COLO829 (cell line): Measurements from ENCODE around the gene RYR2.
A peak's percentile ranks its signal among the peaks of the same experiment; 100 is the strongest.
"Not testable (repeated sequence)": the region's sequence is repeated elsewhere in the genome, so short reads cannot be mapped to it uniquely, and the experiment has no call there.

Experiments used
- DNase-seq: peaks from one replicate; pipeline ENCODE4 v3.0.0; 2012; ENCODE audit warnings: low spot score

RYR2 gene

DNA sequence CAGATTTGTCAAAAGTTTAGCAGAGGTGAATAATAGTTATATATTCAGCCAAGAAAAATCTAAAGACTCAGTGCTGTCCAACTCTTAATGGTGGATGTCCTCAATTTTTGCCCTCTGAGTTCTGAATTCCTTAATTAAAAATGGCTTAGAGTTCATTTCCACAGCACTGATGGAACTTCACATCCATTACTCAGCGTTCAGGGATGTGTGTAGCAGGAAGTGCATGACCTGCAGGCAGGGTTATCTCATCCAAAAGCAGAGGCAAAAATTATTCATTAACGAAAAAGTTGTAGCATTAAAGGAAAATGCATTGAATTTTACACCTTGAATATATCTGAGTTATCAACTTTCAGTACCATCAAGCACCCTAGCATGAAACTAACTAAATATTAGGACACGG lies 752.1 kb downstream of the RYR2 start:
- DNase-seq = peak; percentile 16

DNA sequence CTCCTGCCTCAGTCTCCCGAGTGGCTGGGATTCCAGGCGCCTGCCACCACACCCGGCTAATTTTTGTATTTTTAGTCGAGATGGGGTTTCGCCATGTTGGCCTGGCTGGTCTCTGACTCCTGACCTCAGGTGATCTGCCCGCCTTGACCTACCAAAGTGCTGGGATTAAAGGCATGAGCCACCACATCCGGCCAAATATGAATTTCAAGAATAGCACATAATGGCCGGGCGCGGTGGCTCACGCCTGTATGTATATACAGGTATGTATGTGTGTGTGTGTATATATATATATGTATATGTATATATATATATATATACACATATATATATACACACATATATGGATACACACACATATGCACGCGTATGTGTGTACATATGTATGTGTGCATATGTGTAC lies 753.6 kb downstream of the RYR2 start:
- no peak for DNase-seq

DNA sequence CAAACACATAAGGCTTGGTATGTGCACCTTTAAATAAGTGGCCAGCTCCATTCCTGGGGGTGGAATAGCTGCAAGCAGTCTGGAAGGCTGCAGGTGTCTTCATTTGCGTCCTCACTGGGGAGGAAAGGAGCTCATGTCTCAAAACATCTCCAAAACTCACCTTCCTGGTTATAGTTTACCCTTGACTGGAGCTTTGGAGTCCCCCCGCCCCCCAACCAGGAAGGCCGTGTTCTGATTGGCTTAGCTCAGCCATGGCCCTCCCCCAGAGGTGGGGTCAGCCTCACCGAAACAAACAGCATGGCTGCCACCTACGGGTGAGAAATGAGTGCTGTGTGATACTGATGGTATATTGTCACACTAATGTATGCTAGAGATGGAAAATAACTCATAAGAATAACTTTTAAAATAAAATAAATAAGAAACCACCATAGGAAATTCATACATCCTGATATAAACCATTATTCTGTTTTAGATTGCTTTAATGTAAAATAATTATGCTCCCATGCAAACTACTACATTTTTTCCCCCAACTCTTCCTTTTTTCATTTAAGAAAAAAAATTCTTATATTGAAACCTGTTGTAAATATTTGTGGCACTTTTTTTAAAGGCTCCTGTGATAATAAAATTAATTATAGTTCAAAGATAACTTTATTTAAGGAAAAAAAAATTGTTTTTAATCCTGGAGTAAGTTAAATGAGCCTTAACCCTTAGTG lies 757.9 kb downstream of the RYR2 start:
- peak; percentile 88 for DNase-seq

DNA sequence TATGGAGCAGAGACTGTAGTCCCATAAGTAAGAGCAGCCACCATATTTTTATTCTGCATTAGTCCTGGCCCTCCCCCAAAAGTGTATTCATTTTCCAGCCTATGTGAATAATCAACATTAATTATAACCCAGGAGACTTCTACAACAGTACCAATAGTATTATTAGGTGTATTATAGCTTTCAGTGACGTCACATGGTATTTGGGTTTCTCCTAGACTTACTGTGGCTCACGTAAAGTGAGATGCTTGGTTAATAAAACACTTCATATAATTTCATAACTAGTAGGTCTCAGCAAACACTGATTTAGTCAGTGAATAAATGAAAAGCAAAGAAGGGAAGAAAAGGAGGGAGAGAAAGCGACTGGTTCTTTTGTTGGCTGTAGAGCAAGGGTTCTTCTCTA lies 762.5 kb downstream of the RYR2 start:
- no peak for DNase-seq

DNA sequence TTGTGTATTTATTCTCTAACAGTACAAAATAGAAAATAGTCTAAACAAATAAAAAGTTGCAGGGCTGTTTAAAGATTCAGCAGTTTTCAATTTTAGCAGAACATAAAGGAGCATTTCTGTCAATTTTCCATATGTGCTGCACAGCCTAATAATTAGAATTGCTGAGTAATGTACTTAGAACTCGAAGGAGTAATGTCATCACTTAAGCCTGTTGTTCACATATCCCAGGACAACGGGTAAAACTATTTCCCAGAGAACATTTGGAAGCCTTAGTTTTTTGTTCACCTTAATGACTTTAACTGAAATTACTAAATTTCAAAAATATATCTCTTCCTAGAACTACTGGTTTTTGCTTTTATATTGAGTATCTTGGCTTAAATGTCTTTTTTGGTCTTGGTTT lies 767.1 kb downstream of the RYR2 start:
- no peak for DNase-seq

DNA sequence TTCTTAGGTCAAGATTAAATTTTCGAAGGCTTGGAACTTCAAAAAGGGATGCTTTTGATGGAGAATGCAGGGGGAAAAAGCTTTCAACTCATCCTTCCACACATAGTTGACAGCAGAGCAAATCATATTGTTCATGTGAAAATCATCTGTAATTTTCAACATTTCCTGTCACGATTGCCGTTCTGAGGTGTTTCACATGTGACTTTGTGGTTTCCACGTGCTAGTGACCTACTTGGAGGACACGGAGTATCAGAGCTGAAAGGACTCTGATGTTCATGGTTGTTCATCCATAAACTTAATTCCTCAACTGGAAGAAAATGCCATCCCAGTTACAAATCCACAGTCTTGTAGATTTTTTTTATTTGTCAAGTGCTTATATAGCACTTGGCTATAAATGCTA lies 769.6 kb downstream of the RYR2 start:
- DNase-seq = no peak

DNA sequence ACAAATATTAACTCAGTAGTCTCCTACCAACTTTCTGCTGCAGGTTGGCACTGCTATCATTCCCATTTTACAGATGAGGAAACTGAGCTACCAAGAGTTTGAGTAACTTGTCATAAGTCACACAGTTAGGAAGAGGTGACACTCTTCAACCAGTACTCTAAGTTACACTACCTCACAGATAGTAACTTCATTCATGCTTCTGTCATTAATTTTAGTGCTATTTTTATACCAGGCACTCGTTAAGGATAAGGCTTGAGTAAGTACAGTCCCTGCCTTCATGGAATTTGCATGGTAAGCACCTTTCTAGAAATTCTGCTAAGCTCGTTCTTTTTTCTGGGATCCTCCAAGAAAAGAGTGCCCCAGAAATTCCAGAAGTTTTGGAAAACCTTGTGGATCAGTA lies 770.1 kb downstream of the RYR2 start:
- DNase-seq = no peak

DNA sequence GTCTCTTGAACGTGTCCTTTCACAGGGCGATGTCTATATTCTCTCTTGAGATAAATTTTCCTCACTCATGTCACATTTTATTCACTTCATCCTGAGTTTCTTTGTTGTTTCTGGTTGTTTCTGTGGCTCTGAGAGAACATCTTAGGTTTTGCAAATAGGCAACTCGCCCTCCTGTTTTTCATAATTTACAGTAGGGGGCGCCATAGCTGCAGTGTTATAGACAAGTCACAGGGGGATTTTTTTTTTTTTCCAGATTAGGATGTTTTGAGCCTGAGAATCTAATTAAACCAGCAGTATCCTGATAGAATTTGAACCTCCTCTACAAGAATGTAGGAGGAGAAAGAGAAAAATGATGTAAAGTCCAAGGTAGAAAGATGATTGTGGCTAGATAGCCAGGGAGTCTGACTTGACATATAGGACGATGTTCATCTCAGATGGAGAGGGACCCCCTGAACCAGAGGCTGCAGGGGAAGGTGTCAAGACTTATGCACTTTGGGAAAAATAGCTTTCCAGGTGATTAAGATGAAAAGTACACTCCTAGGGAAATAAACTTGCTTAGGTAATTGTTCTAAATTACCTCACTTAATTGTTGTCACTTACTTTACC lies 772.4 kb downstream of the RYR2 start:
- DNase-seq = no peak

DNA sequence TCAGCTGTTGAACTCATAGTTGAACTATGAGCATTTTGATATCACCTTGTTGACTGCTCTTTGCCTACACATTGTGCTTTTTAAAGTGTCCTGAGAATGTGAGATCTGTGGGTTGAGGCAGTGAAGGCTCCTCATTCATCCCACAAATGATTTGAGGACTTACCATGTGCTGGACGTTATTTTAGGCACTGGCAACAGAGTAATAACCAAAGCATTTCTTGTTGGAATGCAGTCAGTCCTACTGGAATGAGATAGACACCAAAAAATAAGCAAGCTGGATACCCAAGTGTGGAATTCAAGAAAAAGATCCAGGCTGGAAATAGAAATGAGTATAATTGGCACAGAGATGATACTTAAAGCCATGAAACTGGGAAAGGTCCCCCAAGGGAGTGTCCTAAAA lies 775.3 kb downstream of the RYR2 start:
- no peak for DNase-seq

DNA sequence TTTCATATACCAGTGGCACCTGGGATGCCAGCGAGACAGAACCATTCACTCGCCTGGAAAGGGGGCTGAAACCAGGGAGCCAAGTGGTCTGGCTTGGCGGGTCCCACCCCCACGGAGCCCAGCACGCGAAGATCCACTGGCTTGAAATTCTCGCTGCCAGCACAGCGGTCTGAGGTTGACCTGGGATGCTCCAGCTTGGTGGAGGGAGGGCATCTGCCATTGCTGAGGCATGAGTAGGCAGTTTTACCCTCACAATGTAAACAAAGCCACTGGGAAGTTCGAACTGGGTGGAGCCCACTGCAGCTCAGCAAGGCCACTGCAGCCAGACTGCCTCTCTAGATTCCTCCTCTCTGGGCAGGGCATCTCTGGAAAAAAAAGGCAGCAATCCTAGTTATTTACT lies 778.6 kb downstream of the RYR2 start:
- not testable (repeated sequence) for DNase-seq

DNA sequence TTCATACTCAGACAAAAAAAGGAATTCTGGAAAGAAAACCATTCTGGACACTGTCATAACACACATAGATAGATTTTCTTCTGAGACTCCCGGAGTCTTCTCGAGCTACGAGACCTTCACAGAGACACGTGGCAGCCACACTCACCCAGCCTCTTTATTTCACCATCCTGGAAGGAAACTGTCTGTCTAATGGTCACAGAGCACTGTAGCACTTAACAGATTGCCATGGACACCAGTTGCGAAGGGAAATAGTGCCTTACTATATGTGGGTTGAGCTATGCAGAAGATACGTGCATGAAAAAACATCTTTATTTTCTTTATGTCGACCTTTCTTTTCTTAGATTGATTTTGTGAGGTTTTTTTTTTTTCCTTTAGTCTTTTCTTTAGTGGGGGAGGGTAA lies 790.9 kb downstream of the RYR2 start:
- DNase-seq = no peak

DNA sequence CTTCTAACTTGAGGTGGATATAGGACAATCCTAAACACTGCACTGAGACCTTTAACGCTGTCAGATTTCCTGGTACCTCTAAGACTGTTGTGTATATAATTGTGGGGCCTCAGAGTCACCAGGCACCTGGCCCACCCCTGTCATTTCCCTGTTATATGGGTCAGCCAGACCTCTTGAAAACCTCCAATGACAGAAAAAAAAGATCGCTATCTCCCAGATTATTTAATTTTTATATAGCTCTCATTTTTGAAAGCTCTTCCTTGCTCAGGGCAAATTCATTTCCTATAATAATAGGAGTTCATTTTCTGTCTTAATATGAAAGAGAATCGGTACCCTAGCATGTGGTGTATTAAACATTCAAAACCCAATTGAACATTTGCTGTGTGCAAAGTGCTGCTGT lies 792.1 kb downstream of the RYR2 start:
- no peak for DNase-seq

DNA sequence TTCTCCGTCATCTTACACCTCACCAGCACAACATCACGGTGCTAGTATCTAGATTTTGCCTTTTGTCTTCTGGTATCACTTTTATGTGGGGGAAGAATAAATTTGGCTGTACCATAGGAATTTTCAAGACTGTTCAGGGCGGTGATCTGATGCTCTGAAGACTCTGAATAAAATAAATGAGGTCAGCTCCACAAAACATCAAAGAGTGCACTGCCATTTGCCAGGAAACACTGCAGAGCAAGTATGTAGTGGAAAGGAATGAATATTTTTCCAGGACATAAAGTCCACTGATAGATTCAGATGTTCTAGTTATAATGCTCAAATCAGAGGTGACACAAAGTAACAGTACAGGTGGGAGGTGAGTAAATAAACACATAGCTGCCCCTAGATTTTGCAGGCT lies 792.5 kb downstream of the RYR2 start:
- no peak for DNase-seq

DNA sequence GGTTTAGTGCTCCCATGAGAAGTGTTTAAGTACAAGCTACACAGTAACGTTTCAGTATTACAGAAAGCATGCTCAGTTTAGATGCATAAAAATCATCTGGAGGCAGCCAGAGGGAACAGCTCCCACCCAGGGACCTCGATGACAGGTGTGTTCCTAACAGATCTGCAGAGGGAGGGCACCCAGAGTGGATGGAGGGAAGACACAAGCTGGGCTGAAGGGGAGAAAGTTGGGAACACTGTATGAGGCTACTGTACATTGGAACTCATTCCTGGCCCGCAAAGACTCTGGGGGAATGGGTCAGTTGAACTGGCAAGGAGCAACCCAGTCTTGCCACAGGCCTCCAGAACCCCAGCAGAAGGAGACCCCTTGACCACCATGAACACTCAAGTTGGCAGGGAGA lies 796.3 kb downstream of the RYR2 start:
- no peak for DNase-seq

DNA sequence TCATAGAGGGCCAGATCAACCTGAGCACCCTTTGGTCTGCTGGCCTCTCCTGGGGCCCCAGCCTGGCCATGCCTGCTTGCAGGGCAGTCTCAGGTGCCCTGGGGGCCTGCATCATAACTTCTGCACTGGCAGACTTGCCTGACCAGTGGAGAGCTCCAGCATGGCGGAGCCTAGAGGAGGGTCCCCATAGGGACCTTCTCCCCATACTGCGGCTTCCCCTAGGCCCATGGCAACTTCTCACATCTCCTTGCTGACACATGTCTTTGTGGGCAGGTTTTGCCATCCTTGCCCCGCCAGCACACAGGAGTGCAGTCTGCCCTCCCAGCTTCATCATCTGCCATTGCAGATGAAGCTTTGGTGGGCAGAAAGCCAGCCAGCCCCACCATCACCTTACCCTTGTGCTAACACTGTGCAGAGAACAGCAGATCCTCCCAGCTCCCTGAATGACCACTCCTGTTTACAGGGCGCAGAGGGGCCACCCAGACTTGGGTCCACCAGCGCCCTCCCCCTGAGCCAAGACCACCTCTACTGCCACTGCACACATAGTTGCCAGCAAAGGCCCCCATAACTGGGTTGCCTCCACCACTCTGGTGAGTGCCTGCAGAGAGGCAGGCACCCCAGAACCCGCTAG lies 797.0 kb downstream of the RYR2 start:
- DNase-seq = no peak

DNA sequence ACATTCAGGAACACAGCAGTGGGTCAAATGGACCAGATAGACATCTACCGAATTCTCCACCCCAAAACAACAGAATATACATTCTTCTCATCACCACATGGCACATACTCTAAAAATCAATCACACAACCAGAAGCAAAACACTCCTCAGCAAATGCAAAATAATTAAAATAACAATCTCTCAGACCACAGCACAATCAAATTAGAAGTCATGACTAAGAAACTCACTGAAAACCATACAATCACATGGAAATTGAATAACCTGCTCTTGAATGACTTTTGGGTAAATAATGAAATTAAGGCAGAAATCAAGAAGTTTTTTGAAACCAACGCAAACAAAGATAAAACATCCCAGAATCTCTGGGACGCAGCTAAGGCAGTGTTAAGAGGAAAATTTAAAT lies 799.5 kb downstream of the RYR2 start:
- no peak for DNase-seq

DNA sequence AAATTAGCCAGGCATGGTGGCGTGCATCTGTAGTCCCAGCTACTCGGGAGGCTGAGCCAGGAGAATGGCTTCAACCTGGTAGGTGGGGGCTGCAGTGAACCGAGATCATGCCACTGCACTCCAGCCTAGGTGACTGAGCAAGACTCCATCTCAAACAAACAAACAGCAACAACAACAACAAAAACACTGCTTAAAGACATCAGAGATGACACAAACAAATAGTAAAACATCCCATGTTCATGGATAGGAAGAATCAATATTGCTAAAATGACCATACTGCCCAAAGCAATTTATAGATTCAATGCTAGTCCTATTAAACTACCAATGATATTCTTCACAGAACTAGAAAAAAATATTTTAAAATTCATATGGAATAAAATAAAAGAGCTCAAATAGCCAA lies 801.5 kb downstream of the RYR2 start:
- not testable (repeated sequence) for DNase-seq

DNA sequence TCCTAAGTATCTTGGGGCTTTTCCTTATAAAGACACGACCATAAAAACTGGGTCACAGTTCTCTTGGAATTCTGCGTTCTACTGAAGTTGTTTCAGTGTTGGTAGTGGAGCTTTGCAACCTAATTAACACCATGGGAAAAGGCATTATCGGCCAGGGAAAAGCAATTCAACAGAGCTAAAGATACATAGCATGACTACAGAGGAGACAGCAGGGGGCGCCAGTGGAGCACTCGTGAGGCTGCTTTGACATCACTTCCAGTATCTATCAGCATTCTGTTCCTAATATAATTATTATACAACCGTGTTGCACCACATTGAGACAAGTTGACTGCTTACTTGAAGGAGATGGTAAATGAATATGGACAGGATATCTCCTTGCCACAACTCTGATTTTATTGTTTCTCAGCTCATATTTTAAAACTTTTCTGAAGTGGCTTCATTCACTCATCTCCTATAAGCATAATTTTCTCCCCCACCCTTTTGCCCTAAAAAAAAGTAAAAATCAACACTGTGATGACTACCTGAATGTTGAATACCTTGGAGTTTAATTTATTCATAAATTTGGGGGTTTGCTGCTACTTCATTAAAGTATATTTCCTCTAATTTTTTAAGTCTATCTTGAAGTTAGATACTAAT lies 809.3 kb downstream of the RYR2 start:
- DNase-seq = peak; percentile 76

DNA sequence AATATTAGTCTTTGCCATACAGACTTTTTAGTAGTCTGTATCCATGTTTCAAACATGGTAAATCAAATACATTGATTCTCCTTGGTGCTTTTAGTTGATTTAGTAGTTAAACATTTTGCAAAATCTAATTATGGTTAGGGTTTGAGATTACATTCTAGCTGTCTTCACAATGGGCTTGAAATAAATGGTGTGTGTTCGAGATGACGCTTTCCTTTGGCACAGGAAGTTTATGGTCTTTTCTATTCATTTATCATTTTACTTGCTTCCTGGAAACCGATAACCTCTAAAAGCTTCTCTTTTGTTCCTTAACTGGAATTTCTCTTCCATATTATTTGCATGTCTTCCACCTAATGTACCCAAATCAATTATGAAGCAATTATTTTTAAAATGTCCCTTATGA lies 810.4 kb downstream of the RYR2 start:
- DNase-seq = no peak

DNA sequence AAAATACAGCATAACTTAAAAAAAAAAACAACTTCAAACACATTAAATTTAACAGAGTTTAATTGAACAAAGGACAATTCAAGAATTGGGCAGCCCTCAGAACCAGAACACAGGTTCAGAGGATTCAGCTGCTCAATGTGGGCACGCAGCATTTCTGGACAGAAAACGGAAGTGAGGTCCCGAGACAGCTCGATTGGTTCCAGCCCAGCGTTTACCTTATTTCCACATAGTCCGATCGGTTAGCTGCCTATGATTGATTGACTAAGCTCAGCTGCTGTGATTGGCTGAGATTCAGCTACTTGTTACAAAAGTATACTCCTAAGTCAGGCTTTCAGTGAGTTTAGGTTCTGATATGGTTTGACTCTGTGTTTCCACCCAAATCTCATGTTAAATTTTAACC lies 815.5 kb downstream of the RYR2 start:
- DNase-seq = no peak

DNA sequence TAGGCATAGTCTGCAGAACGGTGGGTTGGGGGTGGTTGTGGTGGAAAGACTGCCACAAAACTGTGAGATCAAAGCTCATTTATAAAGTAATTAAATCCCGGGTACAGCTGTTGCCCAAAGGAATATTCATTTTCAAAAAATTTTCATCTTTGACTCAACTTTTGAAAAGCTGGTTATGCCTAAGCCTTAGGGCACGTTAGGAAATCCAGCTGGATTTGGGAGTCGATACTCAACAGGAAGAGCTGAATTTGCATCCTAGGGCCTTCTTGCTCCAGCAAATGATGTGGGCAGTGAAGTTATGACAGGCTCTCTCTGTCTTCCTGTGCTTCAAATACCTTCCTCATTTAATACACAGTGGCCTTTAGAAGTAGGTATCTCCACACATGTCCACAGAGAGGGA lies 817.0 kb downstream of the RYR2 start:
- no peak for DNase-seq

DNA sequence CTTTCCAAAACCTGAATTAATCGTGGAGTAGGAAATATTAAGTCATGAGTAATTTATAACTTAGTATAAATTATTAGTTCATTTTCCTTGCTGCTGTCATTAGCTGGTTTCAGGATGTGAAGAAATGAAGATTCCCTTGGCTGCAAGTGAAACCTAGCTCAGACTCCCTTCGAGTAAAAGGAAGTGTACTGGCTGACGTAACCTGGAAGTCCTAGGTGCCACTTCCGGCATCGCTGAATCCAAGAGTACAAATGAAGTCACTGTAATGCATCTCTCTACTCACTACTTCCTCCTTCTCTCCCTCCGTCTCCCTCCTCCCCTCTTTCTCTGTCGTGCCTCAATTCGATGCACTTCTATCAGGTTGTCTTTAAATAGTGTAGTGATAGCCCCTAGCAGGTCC lies 820.0 kb downstream of the RYR2 start:
- DNase-seq = no peak

DNA sequence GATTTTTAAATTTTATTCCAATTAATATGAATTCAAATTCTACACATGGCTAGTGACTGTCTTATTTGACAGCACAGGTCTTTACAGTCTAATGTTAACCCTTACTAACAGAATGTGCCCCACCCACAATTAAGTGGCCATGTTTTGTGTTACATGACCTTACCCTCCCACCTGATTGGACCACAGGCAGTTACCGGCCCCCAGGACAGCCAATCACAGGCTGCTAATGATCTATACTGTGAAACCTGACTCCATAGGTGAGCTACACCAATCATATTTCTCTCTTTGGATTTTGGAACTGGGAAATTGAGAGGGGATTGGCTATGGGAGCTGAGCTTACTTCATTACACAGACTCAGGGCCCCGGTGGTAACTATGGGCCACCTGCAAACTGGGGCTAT lies 821.2 kb downstream of the RYR2 start:
- no peak for DNase-seq
